Measurements from ENCODE around the gene METTL25.
A peak's percentile ranks its signal among the peaks of the same experiment; 100 is the strongest.
"Not testable (repeated sequence)": the region's sequence is repeated elsewhere in the genome, so short reads cannot be mapped to it uniquely, and the experiment has no call there.

METTL25 gene

GRCh38 chr12:82358200-82359114 is at the start of gene METTL25, which contains the start of gene CCDC59:
METTL25 (plus strand) TSS chr12:82358529; CDS start chr12:82358566, 37 bp downstream.
CCDC59 (minus strand) TSS chr12:82358387; CDS start chr12:82358376, 11 bp downstream.
- peak; percentile 88 for DNase-seq (ENCODE audit: low spot score)

GRCh38 chr12:82314406-82314892 is 43.9 kb upstream of the METTL25 start:
- DNase-seq (ENCODE audit: low spot score) = no peak

- DNase-seq (ENCODE audit: low spot score) = no peak
Observed at GRCh38 chr12:82319276-82319675, 39.1 kb upstream of the METTL25 start.

DNA sequence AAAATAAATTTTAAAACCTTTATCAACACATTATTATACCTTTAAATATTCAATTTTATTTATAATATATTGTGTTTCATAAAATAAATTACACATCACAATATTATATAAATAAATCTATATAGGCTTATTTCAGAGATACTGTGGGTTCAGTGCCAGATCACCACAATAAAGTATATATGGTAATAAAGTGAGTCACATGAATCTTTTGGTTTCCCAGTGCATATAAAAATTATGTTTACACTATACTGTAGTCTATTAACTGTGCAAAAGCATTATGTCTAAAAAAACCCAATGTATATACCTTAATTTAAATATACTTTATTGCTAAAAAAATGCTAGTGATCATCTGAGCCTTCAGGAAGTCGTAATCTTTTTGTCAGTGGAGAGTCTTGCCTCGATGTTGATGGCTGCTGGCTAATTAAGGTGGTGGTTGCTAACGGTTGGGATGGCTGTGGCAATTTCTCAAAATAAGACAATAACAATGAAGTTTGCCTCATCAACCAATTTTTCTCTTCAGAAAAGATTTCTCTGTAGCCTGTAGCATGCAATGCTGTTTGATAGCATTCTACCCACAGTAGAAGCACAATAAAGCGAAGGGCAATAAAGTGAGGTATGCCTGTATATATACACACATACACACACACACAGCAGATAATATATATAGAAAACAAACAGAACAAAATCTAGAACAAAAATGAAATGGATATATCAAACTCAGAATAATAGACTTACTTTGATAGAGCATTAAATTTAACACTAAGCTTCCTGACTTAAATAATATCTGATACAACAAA is 32.6 kb upstream of the METTL25 start:
- no peak for DNase-seq (ENCODE audit: low spot score)

GRCh38 chr12:82326905-82327503 is 31.3 kb upstream of the METTL25 start:
- DNase-seq (ENCODE audit: low spot score) = peak; percentile 6

- no peak for DNase-seq (ENCODE audit: low spot score)
Observed at GRCh38 chr12:82327861-82328260, 30.5 kb upstream of the METTL25 start.

GRCh38 chr12:82329508-82329907 is 28.8 kb upstream of the METTL25 start:
- peak; percentile 4 for DNase-seq (ENCODE audit: low spot score)

GRCh38 chr12:82350161-82350560 is 8.2 kb upstream of the METTL25 start:
- no peak for DNase-seq (ENCODE audit: low spot score)

- no peak for DNase-seq (ENCODE audit: low spot score)
Observed at GRCh38 chr12:82351390-82351789, 6.9 kb upstream of the METTL25 start.

- no peak for DNase-seq (ENCODE audit: low spot score)
Observed at GRCh38 chr12:82357340-82357739, 989 bp upstream of the METTL25 start.

- no peak for DNase-seq (ENCODE audit: low spot score)
Observed at GRCh38 chr12:82357845-82358199, 507 bp upstream of the METTL25 start.

- peak; percentile 43 for DNase-seq (ENCODE audit: low spot score)
Observed at GRCh38 chr12:82359115-82359478, 768 bp downstream of the METTL25 start.

- not testable (repeated sequence) for DNase-seq (ENCODE audit: low spot score)
Observed at GRCh38 chr12:82360834-82361233, 2.5 kb downstream of the METTL25 start.

DNA sequence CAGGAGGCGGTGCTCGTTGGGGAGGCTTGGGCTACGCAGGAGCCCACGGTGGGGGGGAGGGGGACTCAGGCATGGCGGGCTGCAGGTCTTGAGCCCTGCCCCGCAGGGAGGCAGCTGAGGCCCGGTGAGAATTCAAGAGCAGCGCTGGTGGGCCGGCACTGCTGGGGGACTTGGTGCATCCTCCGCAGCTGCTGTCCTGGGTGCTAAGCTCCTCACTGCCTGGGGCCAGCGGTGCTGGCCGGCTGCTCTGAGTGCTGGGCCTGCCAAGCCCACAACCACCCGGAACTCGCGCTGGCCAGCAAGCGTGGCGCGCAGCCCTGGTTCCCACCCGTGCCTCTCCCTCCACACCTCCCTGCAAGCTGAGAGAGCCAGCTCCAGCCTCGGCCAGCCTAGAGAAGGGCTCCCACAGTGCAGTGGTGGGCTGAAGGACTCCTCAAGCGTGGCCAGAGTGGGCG is 3.2 kb downstream of the METTL25 start:
- DNase-seq (ENCODE audit: low spot score) = no peak

GRCh38 chr12:82363990-82364389 is 5.7 kb downstream of the METTL25 start:
- DNase-seq (ENCODE audit: low spot score) = no peak

GRCh38 chr12:82366197-82366596 is 7.9 kb downstream of the METTL25 start:
- DNase-seq (ENCODE audit: low spot score) = peak; percentile 7

- DNase-seq (ENCODE audit: low spot score) = no peak
Observed at GRCh38 chr12:82375201-82375600, 16.9 kb downstream of the METTL25 start.

- DNase-seq (ENCODE audit: low spot score) = no peak
Observed at GRCh38 chr12:82378997-82379396, 20.7 kb downstream of the METTL25 start.

DNA sequence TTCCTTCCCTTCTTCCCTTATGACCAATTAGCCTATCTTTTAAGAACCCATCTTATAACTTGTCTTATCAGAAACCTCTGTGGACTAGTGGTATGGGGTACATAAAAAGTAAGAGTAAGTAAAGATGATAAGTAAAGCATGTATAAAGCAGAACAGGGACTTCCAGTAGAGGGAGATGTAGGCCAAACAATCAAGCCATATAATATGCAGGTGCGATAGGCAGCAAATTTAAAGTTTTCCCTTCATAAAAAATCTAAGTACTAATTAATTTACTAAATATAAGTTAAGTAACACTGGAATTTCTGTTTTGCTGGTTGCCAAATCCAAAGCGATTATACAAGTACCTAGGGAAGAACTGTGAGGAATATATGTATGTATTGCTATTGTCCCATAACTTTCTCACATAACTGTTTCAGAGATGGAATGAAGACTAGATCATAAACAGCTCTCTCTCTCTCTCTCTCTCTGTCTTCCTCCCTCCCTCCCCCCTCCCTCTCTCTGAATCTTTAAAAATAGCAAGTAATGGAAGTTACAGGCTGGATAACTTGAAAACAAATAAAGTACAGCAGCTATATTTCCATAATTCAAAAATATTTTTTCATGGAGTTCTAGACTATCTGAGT is 25.7 kb downstream of the METTL25 start:
- no peak for DNase-seq (ENCODE audit: low spot score)

DNA sequence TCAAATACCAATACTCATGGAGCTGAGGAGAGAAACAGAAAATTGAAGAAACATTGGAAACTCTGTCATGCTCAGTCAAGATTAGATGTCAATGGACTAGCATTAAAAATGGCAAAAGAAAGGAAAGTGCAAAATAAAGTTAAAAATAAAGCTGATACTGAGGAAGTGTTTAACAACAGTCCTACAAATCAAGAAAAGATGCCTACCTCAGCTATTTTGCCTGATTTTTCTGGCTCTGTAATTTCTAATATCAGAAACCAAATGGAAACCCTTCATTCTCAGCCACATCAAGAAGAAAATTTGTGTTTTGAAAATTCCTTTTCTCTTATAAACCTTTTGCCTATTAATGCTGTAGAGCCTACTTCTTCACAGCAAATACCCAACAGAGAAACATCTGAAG is 40.5 kb downstream of the METTL25 start:
- DNase-seq (ENCODE audit: low spot score) = no peak

GRCh38 chr12:82400819-82401218 is 42.5 kb downstream of the METTL25 start:
- DNase-seq (ENCODE audit: low spot score) = no peak

DNA sequence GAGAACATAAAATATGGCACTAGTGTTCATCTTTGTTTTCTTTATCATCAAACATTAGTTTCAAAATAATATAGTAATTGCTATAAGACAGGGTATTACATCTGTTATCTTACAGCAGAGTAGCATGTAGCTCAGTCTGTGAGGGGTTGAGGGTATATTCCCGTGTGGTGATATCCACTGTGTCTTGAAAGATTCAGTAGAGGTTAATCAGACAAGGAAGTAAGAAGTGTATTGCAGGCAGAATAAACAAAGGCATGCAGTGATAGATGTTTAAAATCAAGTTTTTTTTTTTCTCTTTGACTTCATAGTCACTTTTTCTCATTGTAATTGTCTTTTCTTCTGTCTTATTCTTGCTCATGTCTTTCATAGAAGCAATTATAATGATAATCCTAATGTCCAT is 48.3 kb downstream of the METTL25 start:
- no peak for DNase-seq (ENCODE audit: low spot score)
